HG03097 (cell line): Measurements from ENCODE around the gene MUL1.
"Not testable (repeated sequence)": the region's sequence is repeated elsewhere in the genome, so short reads cannot be mapped to it uniquely, and the experiment has no call there.

ENCODE experiments used
- ATAC-seq: cut with Tn5 transposase; IDR thresholded peaks from one replicate; pipeline ENCODE4 v1.9.1; 2021; ENCODE audit not compliant: unreplicated experiment, low FRiP score

The MUL1 gene

DNA sequence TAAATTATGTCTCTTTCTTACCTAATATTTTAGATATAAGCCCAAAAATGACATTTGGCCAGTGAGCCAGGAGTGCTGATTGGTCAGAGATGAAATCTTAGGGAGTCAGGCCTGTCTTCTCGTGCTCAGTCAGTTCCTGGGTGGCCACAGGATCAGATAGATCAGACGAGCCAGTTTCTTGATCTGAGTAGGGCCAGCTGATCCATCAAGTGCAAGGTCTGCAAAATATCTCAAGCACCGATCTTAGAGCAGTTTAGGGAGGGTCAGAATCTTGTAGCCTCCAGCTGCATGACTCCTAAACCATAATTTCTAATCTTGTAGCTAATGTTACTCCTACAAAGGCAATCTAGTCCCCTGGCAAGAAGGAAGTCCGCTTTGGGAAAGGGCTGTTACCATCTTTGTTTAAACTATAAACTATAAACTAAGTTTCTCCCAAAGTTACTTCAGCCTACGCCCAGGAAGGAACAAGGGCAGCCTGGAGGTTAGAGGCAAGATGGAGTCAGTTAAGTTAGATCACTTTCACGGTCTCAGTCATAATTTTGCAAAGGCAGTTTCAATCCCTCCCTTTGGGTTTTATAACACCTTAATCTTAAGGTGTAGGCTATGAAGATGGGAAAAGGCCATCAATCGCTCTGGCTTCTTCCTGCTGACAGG, 11.8 kb upstream of the MUL1 start:
- not testable (repeated sequence) for ATAC-seq

DNA sequence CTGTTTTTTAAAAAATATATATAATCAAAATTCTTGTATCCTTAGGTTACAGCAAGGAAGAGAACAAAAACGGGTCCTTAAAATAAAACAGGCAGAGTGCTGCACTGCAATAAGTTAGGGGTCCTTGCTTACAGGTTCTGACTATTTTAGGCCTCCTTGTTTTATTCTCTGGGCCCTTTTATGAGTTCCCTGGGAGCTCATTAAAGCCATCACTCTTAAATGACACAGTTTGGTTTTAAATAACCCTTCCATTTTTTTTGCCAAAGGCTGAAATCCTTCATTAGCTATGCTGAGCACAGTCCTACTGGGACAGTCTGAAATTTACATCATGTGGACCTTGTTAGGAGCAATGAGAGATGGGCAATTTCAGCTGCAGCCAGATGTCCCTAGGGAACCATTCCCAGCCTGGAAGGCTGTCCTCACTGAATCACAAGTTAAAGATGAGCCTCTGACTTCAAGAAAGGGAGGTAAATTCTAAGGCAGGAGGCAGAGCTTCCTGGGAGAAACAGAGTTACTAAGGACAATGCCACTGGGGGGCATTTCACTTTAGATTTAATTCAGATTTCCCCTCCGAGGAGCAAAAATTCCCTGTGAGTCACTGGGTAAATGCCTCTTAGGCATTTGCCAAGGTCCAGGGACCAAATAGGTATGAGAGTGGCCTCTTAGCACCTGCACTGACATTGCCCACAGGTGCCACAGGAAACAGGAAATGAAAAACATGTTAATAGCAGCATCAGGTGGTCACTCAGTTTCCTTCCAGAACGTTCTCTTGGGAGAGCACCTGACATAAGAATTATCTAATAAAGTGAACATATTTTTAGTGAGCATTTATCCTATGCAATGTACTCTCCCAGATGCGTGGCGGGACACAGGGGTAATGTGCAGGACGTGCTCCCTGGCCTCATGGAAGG, 3.8 kb upstream of the MUL1 start:
- no peak for ATAC-seq

DNA sequence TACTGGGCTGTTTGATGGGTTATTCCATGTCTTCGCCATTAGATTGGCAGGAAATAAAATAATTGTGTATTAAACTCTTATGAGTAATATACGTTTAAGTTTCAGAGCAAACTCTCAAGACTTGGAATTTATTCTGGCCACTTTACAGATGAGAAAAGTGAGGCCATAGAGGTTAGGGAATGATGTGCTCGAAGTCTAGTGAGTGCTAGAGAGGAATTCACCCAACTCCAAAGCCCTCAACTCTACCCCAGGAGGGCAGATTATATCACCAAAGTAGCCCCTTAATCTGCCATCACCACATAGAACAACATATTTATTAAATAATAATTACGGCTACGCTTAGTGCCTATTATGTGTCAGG, 440 bp upstream of the MUL1 start:
- no peak for ATAC-seq

DNA sequence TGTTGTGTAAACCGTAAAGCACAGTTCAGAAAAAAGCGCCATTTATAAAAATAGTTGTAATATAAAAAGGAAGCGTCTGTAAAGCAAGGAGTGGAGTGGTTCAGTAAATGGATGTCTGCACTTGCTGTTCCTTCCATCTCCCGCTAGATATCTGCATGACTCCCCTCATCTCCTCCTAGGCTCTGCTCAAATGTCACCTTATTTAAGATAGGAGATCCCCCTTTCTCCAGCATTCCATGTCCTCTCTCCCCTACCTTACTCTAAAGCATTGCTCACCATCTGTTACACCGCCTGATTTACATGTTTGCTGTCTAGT, 745 bp downstream of the MUL1 start:
- ATAC-seq: peak; percentile 13

DNA sequence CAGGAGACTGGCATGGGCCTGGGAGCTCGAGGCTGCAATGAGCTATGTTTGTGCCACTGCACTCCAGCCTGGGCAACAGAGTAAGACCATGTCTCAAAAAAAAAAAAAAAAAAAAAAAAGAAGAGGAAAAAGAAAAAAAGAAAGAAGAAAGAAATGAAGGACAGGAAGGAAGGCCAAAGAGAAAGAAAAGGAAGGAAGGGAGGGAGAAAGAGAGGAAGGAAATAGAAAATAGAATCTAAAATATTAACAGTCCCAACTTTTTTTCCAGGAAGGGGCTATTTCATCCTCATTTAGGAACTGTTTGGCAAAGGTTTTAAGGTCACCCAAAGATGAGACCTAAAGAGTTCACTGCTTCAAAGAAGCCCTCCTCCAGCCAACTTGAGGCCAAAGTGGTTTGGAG, 2.5 kb downstream of the MUL1 start:
- ATAC-seq: no peak

DNA sequence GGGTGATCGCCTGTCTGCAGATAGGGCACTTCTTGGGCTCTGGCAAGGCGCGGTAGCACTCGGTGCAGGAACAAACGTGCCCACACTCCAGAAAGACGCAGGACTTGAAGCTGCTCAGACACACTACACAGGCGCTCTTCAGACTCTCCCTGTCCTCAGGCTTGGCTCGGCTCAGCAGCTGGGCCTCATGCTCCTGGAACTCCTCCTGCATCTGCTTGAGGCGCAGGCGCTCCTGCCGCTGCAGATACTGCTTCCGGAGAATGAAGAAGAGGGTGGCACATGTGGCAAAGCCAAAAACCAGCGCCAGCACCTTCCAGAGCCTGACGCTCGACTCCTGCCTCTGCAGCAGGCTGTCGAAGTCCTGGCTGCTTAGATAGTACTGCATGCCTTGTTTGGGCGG, 7.2 kb downstream of the MUL1 start:
- no peak for ATAC-seq

GRCh38 chr1:20499718-20500117, 8.2 kb downstream of the MUL1 start:
- ATAC-seq: no peak

DNA sequence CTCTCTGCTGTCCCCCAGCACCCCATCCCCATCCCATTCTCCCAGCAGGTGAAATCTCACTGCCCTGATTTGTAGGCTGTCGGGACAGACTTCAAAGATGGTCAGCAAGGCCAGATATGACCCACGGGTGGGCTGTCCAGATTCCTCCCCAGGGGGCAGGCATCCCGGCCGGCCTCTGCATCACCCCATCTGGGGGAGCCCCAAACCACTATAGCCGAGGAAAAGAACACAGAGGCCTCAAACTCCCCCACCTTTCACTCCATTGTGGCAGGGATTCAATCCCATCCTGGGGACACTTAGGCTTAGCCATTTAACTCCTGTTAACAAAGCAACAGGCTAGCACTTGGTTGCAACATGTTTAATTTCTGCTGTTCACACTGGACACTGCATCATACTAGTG, 8.8 kb downstream of the MUL1 start:
- no peak for ATAC-seq

GRCh38 chr1:20498116-20498515, 9.8 kb downstream of the MUL1 start:
- ATAC-seq: no peak

GRCh38 chr1:20497506-20497905, 10.4 kb downstream of the MUL1 start:
- no peak for ATAC-seq

GRCh38 chr1:20496725-20497383, 11.1 kb downstream of the MUL1 start:
- not testable (repeated sequence) for ATAC-seq

GRCh38 chr1:20496241-20496661, 11.7 kb downstream of the MUL1 start:
- ATAC-seq: no peak

GRCh38 chr1:20495661-20496060, 12.3 kb downstream of the MUL1 start:
- ATAC-seq: no peak

GRCh38 chr1:20494609-20495311, 13.2 kb downstream of the MUL1 start:
- ATAC-seq: no peak

- no peak for ATAC-seq
Measured at GRCh38 chr1:20493839-20494608, 13.9 kb downstream of the MUL1 start.

GRCh38 chr1:20493309-20493708, 14.6 kb downstream of the MUL1 start:
- ATAC-seq: no peak

DNA sequence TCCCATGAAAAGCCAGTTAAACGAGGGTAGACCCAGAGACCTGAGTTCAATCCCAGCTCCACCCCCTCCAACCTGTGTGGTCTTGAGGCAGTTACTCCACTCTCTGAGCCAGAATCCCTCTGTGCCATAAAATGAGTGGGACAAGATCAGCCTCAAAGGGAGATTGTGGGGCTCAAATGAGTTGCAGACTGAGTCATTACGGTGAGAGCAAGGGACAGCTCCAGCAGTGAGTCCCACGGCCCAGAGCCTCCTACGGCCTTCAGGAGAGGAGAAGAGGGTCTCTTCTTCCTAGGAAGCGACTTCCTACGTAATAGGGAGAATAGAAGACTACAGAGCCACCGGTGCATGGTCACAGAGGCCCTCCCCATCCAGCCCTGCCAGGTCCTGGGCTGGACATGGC, 15.2 kb downstream of the MUL1 start:
- no peak for ATAC-seq

GRCh38 chr1:20491866-20492265, 16.1 kb downstream of the MUL1 start:
- ATAC-seq: no peak

DNA sequence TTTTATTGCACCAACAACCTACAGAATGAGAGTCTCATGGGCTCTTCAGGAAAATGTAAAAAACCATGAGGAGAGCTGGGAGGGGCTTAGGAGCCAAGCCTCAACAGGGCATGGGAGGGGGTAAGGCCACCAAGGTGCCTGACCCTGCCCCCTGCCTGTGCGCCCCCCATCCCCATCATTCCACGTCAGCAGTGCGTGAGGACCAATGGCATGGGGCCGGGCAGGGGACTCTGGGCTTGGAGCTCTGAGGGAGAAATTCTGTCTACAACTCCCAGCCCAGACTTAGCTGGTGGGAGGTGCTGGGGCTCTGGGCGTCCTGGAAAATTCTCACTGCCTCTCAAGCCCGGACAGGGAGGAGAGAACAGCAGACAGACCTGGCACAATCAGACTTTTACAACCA, 16.8 kb downstream of the MUL1 start:
- no peak for ATAC-seq

GRCh38 chr1:20487236-20487590, 20.7 kb downstream of the MUL1 start:
- ATAC-seq: no peak
